ENCODE measurements around the gene SKIC8.
"Not testable (repeated sequence)": the region's sequence is repeated elsewhere in the genome, so short reads cannot be mapped to it uniquely, and the experiment has no call there.

The SKIC8 gene

DNA sequence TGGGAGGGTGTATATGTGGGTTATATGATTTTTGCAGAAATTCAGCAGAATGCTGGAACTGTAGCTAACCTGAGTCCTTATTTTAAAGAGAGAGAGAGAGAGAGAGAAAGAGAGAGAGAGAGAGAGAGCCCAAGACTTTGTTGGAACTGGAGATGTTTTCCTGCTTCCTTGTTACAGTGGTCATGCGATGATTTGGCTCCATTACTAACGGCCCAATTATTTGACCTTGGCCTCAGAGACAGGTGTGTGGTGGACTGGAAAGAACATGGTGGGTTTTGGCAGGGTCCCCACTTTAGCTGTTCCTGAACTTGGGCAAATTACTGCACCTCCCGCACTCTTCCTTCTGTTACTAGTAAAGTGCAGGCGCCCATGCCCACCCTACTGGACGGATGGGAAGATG is 50.3 kb downstream of the SKIC8 start:
- no peak for DNase-seq

DNA sequence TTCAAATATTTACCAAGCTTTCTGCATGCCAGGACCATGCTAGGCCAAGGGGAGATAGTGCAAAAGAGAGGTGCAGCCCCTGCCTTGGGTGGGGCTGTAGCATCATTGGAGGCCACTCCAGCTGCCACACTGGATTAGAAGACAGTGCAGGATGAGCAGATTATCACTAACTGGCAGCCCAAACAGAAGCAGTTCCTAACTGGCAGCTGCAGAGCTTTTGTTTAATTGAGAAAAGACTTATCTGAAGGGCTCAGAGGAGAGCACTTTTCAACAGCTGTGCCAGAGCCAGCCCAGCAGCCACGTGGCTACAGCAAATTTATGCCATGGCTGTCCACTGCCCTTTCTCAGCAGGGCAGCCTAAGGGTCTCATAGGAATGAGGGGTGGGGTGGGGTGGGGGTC is 51.5 kb downstream of the SKIC8 start:
- no peak for DNase-seq

DNA sequence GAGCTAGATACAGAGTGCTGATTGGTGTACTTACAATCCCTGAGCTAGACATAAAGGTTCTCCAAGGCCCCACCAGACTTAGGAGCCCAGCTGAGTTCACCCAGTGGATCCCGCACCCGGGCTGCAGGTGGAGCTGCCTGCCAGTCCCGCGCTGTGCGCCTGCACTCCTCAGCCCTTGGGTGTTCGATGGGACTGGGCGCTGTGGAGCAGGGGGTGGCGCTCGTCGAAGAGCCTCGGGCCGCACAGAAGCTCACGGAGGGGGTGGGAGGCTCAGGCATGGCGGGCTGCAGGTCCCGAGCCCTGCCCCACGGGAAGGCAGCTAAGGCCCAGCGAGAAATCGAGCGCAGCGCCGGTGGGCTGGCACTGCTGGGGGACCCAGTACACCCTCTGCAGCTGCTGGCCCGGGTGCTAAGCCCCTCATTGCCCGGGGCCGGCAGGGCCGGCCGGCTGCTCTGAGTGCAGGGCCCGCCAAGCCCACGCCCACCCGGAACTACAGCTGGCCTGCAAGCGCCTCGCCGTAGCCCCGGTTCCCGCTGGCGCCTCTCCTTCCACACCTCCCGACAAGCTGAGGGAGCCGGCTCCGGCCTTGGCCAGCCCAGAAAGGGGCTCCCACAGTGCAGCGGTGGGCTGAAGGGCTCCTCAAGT is 53.3 kb downstream of the SKIC8 start:
- DNase-seq, result not testable (repeated sequence)

DNA sequence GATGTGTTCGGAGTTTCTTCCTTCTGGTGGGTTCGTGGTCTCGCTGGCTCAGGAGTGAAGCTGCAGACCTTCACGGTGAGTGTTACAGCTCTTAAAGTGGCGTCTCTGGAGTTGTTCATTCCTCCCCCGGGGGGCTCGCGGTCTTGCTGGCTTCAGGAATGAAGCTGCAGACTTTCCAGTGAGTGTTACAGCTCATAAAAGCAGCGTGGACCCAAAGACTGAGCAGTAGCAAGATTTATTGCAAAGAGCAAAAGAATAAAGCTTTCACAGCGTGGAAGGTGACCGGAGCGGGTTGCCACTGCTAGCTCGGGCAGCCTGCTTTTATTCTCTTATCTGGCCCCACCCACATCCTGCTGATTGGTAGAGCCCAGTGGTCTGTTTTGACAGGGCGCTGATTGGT is 54.0 kb downstream of the SKIC8 start:
- not testable (repeated sequence) for DNase-seq

DNA sequence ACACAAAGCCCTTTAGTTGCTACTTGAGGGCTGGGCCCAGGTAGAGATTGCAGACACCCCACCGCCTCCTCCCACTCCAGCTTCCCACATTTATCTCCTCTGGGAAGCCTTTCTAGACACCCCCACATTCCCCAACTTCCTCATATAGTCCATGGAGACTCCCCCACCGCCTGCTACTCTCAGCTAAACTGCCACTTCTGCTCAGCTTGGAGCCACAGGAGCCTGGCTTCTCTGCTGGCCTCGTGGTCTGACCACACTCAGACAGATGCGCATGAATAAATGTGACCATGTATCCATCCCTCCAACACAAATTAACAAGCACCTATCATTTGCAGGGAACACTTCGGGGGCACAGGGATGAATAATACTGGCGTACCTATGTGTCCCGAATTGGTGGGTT is 54.5 kb downstream of the SKIC8 start:
- DNase-seq, result no peak

DNA sequence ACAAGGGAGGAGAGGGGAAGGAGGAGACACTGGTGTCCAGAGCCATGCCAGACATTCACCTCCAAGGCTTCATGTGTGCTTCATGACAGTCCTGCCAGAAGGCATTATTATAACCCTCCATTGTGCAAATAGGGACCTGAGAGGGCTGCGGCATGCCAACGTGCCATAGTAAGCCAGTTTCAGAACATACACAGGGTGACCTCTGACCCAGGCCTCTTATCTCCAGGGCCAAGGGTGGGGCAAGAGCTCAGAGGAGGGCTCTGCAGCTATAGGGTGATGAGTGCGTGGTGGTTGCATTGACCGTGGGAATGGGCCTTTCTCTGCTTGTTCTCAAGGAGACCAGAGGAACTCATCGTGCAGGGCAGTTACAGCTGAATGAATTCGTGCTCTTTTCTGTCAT is 55.3 kb downstream of the SKIC8 start:
- no peak for DNase-seq

DNA sequence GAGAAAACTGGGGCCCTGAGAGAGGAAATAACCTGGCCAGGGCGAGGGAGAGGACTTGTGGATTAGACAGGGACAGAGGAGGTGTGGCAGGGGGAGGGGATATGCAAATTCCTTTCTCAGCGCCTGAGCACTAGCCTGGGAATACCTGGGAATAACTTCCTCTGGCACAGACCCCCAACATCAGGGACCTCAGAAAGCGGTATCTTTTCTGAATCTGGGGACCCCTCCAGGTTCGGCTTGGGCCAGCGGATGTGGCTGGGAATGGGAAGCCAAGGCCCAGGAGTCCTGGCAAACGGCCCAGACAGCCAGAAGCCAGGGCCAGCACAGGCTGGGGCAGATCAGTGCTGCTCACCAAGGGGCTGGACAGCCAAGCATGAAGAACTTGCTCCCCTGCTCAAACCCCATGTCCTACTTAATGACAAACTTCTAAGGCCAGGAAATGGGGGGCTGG is 55.9 kb downstream of the SKIC8 start:
- DNase-seq, result no peak

DNA sequence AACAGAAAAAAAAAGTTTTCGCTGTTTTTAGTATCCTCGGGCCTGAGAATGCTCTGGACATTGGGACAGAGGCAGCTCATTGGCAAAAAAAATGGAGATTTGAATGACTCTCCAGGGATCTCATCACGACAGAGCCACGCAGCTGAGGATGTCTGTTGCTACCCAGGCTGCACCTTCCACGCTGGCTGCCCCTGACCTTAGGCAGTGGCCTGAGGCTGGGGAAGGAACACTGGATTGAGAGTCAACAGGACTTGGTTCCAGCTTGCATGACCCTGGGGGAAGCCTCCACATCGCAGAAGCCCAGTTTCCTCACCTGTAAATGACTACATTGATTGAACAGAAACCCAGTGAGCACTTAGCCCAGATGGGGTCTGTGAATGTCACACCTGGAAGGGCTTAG is 56.4 kb downstream of the SKIC8 start:
- no peak for DNase-seq

DNA sequence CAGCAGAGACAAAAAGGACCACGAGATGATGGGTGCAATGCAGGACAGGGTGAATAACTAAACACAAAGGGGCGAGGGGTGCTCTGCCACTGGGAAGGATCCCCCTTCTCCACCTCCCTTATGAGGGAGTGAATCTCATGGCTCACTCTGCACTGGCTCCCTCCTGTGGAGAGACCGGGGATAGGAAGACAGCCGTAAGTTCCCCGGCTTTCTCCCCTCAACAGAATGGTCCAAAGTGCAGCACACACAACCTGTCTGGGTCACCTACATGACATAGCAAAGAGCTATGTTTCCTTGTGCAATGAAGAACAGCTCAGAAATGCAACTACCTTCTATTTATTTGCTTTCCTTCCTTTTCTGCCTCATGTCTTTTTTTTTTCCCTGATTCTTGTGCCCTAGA is 57.3 kb downstream of the SKIC8 start:
- no peak for DNase-seq

DNA sequence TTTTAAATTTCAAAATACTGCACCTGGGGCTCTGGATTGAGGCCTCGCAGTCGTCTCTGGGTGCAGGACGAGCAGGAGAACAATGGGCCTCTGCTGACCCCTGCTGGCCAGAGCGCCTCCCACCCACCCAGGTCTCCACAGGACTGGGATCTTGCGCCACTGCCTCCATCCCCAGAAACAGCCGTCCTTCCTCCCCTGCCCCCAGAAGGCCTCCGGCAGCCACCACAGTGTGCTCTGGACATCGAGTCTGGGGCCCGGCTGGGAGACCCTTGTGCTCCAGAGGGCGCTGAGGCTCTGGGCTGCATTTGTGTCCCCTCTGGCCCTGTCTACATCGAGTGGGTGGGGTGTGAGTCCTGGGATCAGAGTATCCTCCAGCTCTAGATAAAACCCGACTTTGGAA is 58.4 kb downstream of the SKIC8 start:
- DNase-seq, result peak; percentile 91

DNA sequence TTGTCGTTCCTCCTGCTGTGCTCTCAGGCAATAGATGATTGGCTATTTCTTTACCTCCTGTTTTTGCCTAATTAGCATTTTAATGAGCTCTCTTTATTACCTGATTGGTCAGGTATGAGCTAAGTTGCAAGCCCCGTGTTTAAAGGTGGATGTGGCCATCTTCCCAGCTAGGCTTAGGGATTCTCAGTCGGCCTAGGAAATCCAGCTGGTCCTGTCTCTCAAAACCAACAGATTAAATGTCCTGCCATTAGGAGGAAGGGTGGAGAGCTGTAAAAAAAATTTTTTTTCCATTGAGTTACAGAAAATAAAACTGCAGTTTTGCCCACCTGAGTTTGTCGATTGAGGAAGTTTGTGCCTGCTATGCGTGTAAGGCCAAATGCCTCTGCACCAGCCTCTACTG is 59.6 kb downstream of the SKIC8 start:
- DNase-seq, result no peak

DNA sequence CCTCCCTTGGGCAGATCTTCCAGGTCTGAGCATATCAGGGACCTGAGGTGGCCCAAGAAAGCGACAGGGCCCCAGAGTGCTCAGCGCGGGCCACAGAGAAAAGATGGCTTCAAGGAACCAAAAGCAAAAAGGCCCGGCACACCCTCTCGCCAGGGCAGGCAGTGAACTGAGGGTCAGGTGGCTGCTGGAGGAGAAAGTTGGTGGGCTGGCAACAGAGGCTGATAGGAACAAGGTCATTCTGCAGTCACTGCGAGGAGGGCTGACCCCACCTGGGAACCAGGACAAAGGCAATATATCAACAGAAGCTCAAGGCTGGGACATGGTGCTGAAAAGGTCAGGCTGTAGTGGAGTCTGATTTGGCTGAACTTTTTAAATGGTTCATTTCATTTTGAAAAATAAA is 62.3 kb downstream of the SKIC8 start:
- no peak for DNase-seq

DNA sequence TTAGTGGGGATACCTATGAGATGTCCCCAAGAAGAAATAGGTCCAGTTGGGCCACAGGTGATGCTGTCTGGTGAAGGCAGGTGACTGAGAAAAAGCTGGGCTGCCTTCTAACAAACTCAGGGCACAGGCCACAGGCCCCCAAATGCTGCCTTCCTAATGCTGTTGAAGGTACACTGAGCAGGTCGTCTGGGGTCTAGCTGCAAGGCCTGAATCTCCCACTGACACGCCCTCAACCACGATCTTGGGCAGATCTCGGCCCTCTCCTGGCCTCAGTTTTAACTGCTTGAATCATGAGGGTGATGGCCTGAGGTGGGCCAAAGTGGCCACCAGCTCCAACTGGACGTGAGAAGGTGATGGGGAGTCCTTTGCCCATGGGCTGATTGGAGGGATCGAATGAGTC is 62.9 kb downstream of the SKIC8 start:
- DNase-seq, result no peak

DNA sequence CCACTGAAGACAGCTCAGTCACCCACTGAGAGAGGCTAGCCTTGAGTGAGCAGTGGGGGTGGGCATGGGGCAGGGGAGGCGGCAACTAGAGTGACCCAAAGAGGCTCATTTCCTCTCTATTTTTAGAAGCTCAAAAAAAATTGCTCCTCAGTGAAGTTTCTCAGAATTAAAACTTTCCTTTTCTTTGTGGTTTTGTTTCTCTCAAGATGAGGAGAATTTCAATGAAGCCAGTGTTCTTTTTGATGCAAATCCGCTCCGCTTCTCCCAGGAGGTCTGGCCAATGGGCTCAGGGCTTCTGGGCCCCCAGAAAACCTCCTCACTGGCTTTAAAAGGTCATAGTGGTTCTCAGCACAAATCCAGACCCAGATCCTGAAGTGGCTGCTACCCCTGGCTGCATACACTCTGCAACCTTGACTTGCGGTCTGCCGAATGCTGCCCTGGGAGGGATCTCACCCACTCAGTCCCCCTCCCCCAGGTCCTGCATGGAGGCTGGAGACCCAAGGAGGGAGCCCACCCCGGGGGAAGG is 64.8 kb downstream of the SKIC8 start, which contains the start of gene ACSBG1:
TSS of gene ACSBG1 (minus strand) at position 51 of the 526 bp plus-strand sequence. CDS start 64 bp downstream, outside the sequence.
- DNase-seq, result no peak

DNA sequence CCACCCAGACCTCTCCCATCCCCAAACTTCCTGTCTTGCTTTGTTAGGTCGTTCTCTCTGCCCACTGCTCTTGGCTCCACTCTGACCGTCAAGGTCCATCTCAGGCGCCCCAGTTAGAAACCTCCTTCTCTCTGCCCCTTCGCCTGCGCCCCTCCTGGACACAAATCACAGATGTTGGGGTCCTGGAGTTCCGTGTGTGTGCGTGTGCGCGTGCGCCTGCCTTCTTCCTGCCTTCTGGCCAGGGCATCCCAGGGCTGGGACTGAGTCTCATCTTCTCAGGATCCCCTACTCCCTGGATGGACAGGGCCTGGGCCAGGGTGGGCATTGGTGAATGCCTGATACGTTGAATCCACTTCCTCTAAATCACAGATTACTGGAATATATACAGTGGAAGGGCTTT is 65.9 kb downstream of the SKIC8 start:
- no peak for DNase-seq

Data from retina (tissue), 1 donor.